ENCODE measurements around the gene PDZD7. TPM values are rescaled to one million over a fixed set of nuclear protein-coding genes. Genes with fewer than 3 reads are reported as not detected.
"Not testable (repeated sequence)": the region's sequence is repeated elsewhere in the genome, so short reads cannot be mapped to it uniquely, and the experiment has no call there.

Gene PDZD7
- polyA plus RNA-seq, 1 of the 3 experiments (the other 2 are of a cell fraction): 1.9 TPM

GRCh38 chr10:101035314-101035713 is 4.4 kb upstream of the PDZD7 start:
- CTCF ChIA-PET: interaction anchor here (0.9 to 15.0 kb wide), 8 partner anchors 7 to 107 kb away, joined by 3 to 198 read pairs (median 5); no protein-coding TSS in a partner anchor
- peaks cover 38 to 53% of the 10 kb centered on the region in 2 experiments for H3K36me3 ChIP-seq (replicated peaks in 1 of 2; ENCODE audit: control insufficient read depth in 1 of 2, insufficient read depth in 2 of 2, low read length in 1 of 2)
- no peaks in the 10 kb centered on the region for H3K9me3 ChIP-seq
- POLR2A ChIA-PET: interaction anchor here (0.6 kb wide), 1 partner anchor 31 kb away, joined by 3 read pairs; no protein-coding TSS in a partner anchor
- no peaks in the 10 kb centered on the region for H3K9me2 ChIP-seq
- peaks cover 39% of the 10 kb centered on the region for H4K20me1 ChIP-seq (ENCODE audit: insufficient read depth)
- no peak overlapping the region for H3K27ac ChIP-seq (ENCODE audit: low read depth in 2 of 2, low read length in 1 of 2)
- H3K9ac ChIP-seq: no peak overlapping the region
- TF ChIP-seq GATA2 (CRISPR knock-in tag; IDR thresholded peaks at IDR 0.05) (no peak), TEAD4 (IDR thresholded peaks at IDR 0.05; ENCODE audit: borderline replicate concordance, insufficient read depth) (no peak), EP300 (IDR thresholded peaks at IDR 0.05; ENCODE audit: borderline replicate concordance in 1 of 2, low read depth in 1 of 2, low read length in 1 of 2) (no peak), NRF1 (IDR thresholded peaks at IDR 0.05; ENCODE audit: low read depth, low read length) (no peak), MXI1 (IDR thresholded peaks at IDR 0.05; ENCODE audit: low read depth, low read length) (no peak), TCF12 (IDR thresholded peaks at IDR 0.05) (no peak), RXRA (IDR thresholded peaks at IDR 0.05; ENCODE audit: borderline replicate concordance, low read depth) (no peak), FOSL2 (IDR thresholded peaks at IDR 0.05; ENCODE audit: borderline replicate concordance, low read depth) (no peak), SIN3A (IDR thresholded peaks at IDR 0.05; ENCODE audit: borderline replicate concordance, low read depth, low read length) (no peak), POLR2AphosphoS5 (IDR thresholded peaks at IDR 0.05; ENCODE audit: low read depth, low read length) (no peak), ZBTB33 (IDR thresholded peaks at IDR 0.05; ENCODE audit: borderline replicate concordance, low read depth) (no peak), RAD21 (IDR thresholded peaks at IDR 0.05; ENCODE audit: low read length) (no peak), ELF1 (IDR thresholded peaks at IDR 0.05) (no peak), FOXM1 (IDR thresholded peaks at IDR 0.05; ENCODE audit: low read depth) (no peak), MAX (IDR thresholded peaks at IDR 0.05; ENCODE audit: low read depth) (no peak), FOXJ3 (CRISPR knock-in tag; IDR thresholded peaks at IDR 0.05) (no peak), TAF1 (IDR thresholded peaks at IDR 0.05; ENCODE audit: borderline replicate concordance, low read depth, low read length) (no peak), RFX5 (IDR thresholded peaks at IDR 0.05; ENCODE audit: low read length) (no peak)
- TF ChIP-seq, protein P1, sequence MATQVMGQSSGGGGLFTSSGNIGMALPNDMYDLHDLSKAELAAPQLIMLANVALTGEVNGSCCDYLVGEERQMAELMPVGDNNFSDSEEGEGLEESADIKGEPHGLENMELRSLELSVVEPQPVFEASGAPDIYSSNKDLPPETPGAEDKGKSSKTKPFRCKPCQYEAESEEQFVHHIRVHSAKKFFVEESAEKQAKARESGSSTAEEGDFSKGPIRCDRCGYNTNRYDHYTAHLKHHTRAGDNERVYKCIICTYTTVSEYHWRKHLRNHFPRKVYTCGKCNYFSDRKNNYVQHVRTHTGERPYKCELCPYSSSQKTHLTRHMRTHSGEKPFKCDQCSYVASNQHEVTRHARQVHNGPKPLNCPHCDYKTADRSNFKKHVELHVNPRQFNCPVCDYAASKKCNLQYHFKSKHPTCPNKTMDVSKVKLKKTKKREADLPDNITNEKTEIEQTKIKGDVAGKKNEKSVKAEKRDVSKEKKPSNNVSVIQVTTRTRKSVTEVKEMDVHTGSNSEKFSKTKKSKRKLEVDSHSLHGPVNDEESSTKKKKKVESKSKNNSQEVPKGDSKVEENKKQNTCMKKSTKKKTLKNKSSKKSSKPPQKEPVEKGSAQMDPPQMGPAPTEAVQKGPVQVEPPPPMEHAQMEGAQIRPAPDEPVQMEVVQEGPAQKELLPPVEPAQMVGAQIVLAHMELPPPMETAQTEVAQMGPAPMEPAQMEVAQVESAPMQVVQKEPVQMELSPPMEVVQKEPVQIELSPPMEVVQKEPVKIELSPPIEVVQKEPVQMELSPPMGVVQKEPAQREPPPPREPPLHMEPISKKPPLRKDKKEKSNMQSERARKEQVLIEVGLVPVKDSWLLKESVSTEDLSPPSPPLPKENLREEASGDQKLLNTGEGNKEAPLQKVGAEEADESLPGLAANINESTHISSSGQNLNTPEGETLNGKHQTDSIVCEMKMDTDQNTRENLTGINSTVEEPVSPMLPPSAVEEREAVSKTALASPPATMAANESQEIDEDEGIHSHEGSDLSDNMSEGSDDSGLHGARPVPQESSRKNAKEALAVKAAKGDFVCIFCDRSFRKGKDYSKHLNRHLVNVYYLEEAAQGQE (IDR thresholded peaks at IDR 0.05; ENCODE audit: low read depth, low read length): no peak
- no CpG with 5 or more reads among the region's 7 CpGs for WGBS (ENCODE audit: low lambda C conversion rate)
- no peaks in the 10 kb centered on the region for H3K27me3 ChIP-seq (ENCODE audit: insufficient read depth)
- H3K4me1 ChIP-seq (ENCODE audit: control insufficient read depth in 1 of 2, insufficient read depth in 2 of 2, low read depth in 1 of 2, low read length in 1 of 2): peaks cover 7 to 22% of the 10 kb centered on the region in 2 experiments; a peak in 2 of 4 replicates
- peaks cover 47% of the 10 kb centered on the region for H3K79me2 ChIP-seq (ENCODE audit: insufficient read depth)
- no peak overlapping the region for H3K4me3 ChIP-seq (ENCODE audit: low read depth in 2 of 2, low read length in 1 of 2)
- no peak overlapping the region for H2AFZ ChIP-seq (ENCODE audit: low read depth)
- H3K4me2 ChIP-seq: no peak overlapping the region
- peaks cover 32% of the 10 kb centered on the region for H3F3A ChIP-seq (replicated peaks; ENCODE audit: insufficient read depth)
- DNase-seq: no peak

DNA sequence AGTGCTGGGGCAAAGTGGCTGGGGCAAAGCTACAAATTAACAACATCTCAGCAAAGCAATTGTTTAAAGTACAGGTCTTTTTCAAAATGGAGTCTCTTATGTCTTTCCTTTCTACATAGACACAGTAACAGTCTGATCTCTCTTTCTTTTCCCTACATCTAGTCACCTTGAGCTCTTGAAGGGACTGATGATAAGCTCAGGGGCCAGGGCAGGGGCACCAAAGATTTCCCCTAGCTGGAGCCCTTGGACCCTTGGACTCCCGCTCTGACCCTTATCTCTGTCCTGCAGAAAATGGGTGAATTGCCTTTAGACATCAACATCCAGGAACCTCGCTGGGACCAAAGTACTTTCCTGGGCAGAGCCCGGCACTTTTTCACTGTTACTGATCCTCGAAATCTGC is 3.5 kb upstream of the PDZD7 start:
- POLR2A ChIA-PET; H3K27ac ChIP-seq (ENCODE audit: low read depth in 2 of 2, low read length in 1 of 2); H3K27me3 ChIP-seq (ENCODE audit: insufficient read depth); H3K4me3 ChIP-seq (ENCODE audit: low read depth in 2 of 2, low read length in 1 of 2); H2AFZ ChIP-seq (ENCODE audit: low read depth); H3K9me3 ChIP-seq; DNase-seq; H3K9me2 ChIP-seq; H3K9ac ChIP-seq: not testable (repeated sequence)
- CTCF ChIA-PET: interaction anchor here (1.0 to 15.0 kb wide), 7 partner anchors 8 to 108 kb away, joined by 3 to 198 read pairs (median 4); no protein-coding TSS in a partner anchor
- Histone ChIP-seq H3K79me2 (ENCODE audit: insufficient read depth) (peaks cover 47% of the 10 kb centered on the region), H4K20me1 (ENCODE audit: insufficient read depth) (peaks cover 39% of the 10 kb centered on the region), H3K4me1 (ENCODE audit: control insufficient read depth in 1 of 2, insufficient read depth in 2 of 2, low read depth in 1 of 2, low read length in 1 of 2) (peaks cover 7 to 31% of the 10 kb centered on the region in 2 experiments; a peak in 2 of 4 replicates), H3K36me3 (replicated peaks in 1 of 2; ENCODE audit: control insufficient read depth in 1 of 2, insufficient read depth in 2 of 2, low read length in 1 of 2) (peaks cover 38 to 48% of the 10 kb centered on the region in 2 experiments), H3F3A (replicated peaks; ENCODE audit: insufficient read depth) (peaks cover 25% of the 10 kb centered on the region), H3K4me2 (peak overlapping the region; percentile 94)
- WGBS (ENCODE audit: low lambda C conversion rate): 89% methylated on average over 4 of the region's 4 CpGs
